Nephron progenitor cell (in vitro differentiated cells): ENCODE data around the gene ATF7IP2.
"Not testable (repeated sequence)": the region's sequence is repeated elsewhere in the genome, so short reads cannot be mapped to it uniquely, and the experiment has no call there.

Experiments used
- DNase-seq: peaks from one replicate; pipeline ENCODE4 v3.0.0; 2021
- H3K27ac Mint-ChIP-seq: 2 replicates; pipeline ENCODE4 v1.8.0; 2021; ENCODE audit warnings: mild to moderate bottlenecking, moderate library complexity, mixed read lengths
- H3K27me3 Mint-ChIP-seq: 2 replicates; pipeline ENCODE4 v1.8.0; 2021; ENCODE audit warnings: mild to moderate bottlenecking, low read depth, mixed read lengths; ENCODE audit not compliant: poor library complexity
- H3K36me3 Mint-ChIP-seq: 2 replicates; pipeline ENCODE4 v1.8.0; 2021; ENCODE audit warnings: low read depth, mixed read lengths
- H3K4me1 Mint-ChIP-seq: 2 replicates; pipeline ENCODE4 v1.8.0; 2021; ENCODE audit warnings: mixed read lengths
- H3K4me3 Mint-ChIP-seq: 2 replicates; pipeline ENCODE4 v1.8.0; 2021; ENCODE audit warnings: mild to moderate bottlenecking, moderate library complexity, mixed read lengths
- H3K9me3 Mint-ChIP-seq: 2 replicates; pipeline ENCODE4 v1.8.0; 2021; ENCODE audit warnings: mild to moderate bottlenecking, moderate library complexity, mixed read lengths
- CTCF ChIP-seq: fragments of 200-600 bp; sonication (generic); IDR thresholded peaks from 2 replicates; pipeline ENCODE4 v1.5.0; 2021; ENCODE audit warnings: antibody characterized with exemption

The ATF7IP2 gene

DNA sequence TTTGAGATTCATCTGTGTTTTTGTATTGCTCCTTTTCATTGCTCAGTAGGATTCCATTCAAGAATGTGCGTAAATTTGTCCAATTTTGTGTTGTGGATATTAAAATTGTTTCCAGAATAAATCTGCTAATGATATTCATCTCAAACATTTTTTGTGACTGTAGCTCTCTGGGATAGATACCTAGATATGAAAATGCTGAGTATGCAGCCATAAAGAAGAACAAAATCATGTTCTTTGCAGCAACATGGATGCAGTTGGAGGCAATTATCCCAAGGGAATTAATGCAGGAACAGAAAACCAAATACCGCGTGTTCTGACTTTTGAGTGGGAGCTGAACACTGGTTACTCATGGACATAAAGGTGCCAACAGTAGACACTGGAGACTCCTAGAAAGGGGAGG is 40.2 kb upstream of the ATF7IP2 start:
- peaks cover 22% of the 10 kb centered on the region for H3K36me3 Mint-ChIP-seq
- DNase-seq = no peak
- no peak overlapping the region for H3K4me3 Mint-ChIP-seq
- no peaks in the 10 kb centered on the region for H3K4me1 Mint-ChIP-seq
- peaks cover 57% of the 10 kb centered on the region for H3K9me3 Mint-ChIP-seq
- H3K27me3 Mint-ChIP-seq = peaks cover 3% of the 10 kb centered on the region
- H3K27ac Mint-ChIP-seq = no peak overlapping the region
- no peak for TF ChIP-seq CTCF

DNA sequence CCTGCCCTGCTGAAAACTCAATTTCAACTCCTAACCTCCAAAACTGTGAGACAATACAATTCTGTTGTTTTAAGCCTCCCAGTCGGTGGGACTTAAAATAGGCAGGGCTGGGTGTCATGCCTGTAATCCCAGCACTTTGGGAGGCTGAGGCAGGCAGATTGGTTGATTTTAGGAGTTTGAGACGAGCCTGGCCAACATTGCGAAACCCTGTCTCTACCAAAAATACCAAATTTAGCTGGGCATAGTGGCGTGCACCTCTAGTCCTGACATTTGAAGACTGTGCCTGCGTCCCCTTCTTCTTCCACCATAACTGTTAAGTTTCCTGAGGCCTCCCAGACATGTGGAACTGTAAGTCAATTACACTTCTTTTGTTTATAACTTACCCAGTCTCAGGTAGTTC is 36.0 kb upstream of the ATF7IP2 start:
- Mint-ChIP-seq H3K27me3 (no peaks in the 10 kb centered on the region), H3K36me3 (no peaks in the 10 kb centered on the region), H3K27ac (no peak overlapping the region), H3K4me1 (no peaks in the 10 kb centered on the region), H3K9me3 (peaks cover 21% of the 10 kb centered on the region), H3K4me3 (no peak overlapping the region)
- TF ChIP-seq CTCF = no peak
- no peak for DNase-seq

- no peaks in the 10 kb centered on the region for H3K4me1 Mint-ChIP-seq
- no peak overlapping the region for H3K4me3 Mint-ChIP-seq
- DNase-seq = no peak
- H3K27me3 Mint-ChIP-seq = no peaks in the 10 kb centered on the region
- peaks cover 4% of the 10 kb centered on the region for H3K9me3 Mint-ChIP-seq
- H3K27ac Mint-ChIP-seq = no peak overlapping the region
- no peaks in the 10 kb centered on the region for H3K36me3 Mint-ChIP-seq
- no peak for TF ChIP-seq CTCF
Observed at GRCh38 chr16:10352262-10352661, 33.6 kb upstream of the ATF7IP2 start.

DNA sequence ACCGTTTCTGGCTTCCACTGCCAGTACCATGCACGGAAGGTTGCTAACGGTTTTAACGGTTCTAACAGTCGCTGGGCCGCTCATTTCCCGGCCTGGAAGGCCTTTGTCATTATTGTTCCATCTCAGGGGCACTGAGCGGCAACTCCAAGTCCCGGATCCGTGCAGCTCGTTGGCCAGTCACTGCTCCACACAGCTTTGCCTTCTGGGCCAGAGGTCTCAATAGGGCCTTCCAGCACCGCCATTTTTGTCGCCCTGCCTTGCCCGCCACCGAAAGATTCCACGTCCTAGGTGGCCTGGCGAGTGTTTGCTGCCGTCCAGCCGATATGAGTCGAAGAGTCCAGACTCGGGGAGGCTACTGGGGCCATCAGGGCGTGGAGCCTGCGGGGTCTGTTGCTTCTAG is 30.3 kb upstream of the ATF7IP2 start:
- H3K27ac Mint-ChIP-seq = no peak overlapping the region

DNA sequence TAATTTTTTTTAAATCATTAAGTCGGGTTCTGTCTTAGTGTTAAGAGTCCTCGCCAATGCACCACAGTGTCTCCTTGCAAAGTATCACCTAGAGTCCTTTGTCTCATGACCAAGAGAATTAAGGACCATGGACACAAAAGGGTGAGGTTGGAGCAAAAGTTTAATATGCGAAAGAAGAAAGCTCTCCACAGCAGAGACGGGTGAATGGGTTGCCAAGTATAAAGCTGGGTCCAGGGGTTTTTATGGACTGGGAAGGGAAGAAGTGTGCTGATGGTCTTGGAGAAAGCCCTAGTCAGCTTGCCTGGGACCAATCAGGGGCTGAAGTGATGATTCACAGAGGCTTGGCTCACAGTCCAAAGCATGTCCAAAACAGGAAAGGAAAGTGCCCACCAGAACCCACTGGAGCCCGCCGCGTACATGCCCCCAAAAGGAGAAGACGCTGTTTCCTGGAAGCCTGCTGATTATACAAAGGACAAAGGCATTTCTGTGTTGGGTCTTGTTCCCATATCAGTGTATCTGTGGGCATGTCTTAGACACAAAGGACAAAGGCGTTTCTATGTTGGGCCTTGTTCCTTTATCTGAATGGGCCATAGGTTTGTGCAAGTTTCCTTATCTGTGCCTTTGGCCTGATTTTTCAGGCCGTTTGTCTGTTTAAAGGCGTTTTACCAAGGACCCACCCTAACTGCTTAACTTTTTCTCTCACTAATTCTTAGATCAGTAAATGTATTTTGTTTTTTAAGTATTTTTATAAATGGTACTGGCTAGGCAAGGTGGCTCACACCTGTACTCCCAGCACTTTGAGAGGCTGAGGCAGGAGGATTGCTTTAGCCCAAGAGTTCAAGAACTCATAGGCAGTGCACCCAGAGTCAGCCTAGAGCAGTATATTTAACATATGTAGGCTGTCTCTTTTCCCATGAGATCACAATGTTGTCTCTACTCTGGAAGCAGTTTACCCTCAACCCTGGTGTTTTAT is 28.7 kb upstream of the ATF7IP2 start:
- H3K27me3 Mint-ChIP-seq = peaks cover 3% of the 10 kb centered on the region
- H3K36me3 Mint-ChIP-seq = no peaks in the 10 kb centered on the region
- H3K27ac Mint-ChIP-seq = no peak overlapping the region
- DNase-seq = no peak
- TF ChIP-seq CTCF = no peak
- H3K9me3 Mint-ChIP-seq = no peaks in the 10 kb centered on the region
- H3K4me3 Mint-ChIP-seq = no peak overlapping the region
- H3K4me1 Mint-ChIP-seq = peaks cover 8% of the 10 kb centered on the region

More for the DNA sequence above, 30.3 kb upstream of the ATF7IP2 start:
- DNase-seq = no peak
- Mint-ChIP-seq H3K36me3 (no peaks in the 10 kb centered on the region), H3K27me3 (peaks cover 1% of the 10 kb centered on the region), H3K4me1 (peaks cover under 1% of the 10 kb centered on the region), H3K4me3 (no peak overlapping the region), H3K9me3 (no peaks in the 10 kb centered on the region)
- no peak for TF ChIP-seq CTCF

DNA sequence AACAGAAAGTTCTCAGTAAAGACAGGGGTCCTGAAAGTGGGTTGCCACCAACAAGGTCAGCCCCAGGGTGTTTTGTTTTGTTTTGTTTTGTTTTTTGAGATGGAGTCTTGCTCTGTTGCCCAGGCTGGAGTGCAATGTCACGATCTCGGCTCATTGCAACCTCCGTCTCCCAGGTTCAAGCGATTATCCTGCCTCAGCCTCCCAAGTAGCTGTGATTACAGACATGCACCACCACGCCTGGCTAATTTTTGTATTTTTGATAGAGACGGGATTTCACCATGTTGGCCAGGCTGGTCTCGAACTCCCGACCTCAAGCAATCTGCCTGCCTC is 24.1 kb upstream of the ATF7IP2 start:
- not testable (repeated sequence) for DNase-seq, H3K4me3 Mint-ChIP-seq, H3K4me1 Mint-ChIP-seq, H3K27ac Mint-ChIP-seq, H3K9me3 Mint-ChIP-seq, H3K27me3 Mint-ChIP-seq, H3K36me3 Mint-ChIP-seq
